ENCODE results near the gene NBPF1.
"Not testable (repeated sequence)": the region's sequence is repeated elsewhere in the genome, so short reads cannot be mapped to it uniquely, and the experiment has no call there.

Gene NBPF1

GRCh38 chr1:16605532-16606505 is 7.5 kb downstream of the NBPF1 start:
- DNase-seq (ENCODE audit: low spot score): no peak

- DNase-seq (ENCODE audit: low spot score): no peak
These were observed 8.2 kb downstream of the NBPF1 start for GRCh38 chr1:16605213-16605525.

- peak; percentile 0 for DNase-seq (ENCODE audit: low spot score)
These were observed 8.7 kb downstream of the NBPF1 start for GRCh38 chr1:16604514-16605212.

GRCh38 chr1:16603623-16604022 is 9.7 kb downstream of the NBPF1 start:
- not testable (repeated sequence) for DNase-seq (ENCODE audit: low spot score)

- not testable (repeated sequence) for DNase-seq (ENCODE audit: low spot score)
These were observed 10.9 kb downstream of the NBPF1 start for GRCh38 chr1:16602336-16603011.

- not testable (repeated sequence) for DNase-seq (ENCODE audit: low spot score)
These were observed 12.2 kb downstream of the NBPF1 start for GRCh38 chr1:16600855-16601786.

- not testable (repeated sequence) for DNase-seq (ENCODE audit: low spot score)
These were observed 14.0 kb downstream of the NBPF1 start for GRCh38 chr1:16599326-16599725.

- not testable (repeated sequence) for DNase-seq (ENCODE audit: low spot score)
These were observed 18.1 kb downstream of the NBPF1 start for GRCh38 chr1:16595216-16595615.

GRCh38 chr1:16591845-16592244 is 21.5 kb downstream of the NBPF1 start:
- not testable (repeated sequence) for DNase-seq (ENCODE audit: low spot score)

GRCh38 chr1:16588081-16588480 is 25.3 kb downstream of the NBPF1 start:
- not testable (repeated sequence) for DNase-seq (ENCODE audit: low spot score)

- not testable (repeated sequence) for DNase-seq (ENCODE audit: low spot score)
These were observed 25.7 kb downstream of the NBPF1 start for GRCh38 chr1:16587639-16588038.

GRCh38 chr1:16565324-16565723 is 48.0 kb downstream of the NBPF1 start:
- not testable (repeated sequence) for DNase-seq (ENCODE audit: low spot score)

- DNase-seq (ENCODE audit: low spot score): not testable (repeated sequence)
These were observed 52.3 kb downstream of the NBPF1 start for GRCh38 chr1:16561035-16561434.

- DNase-seq (ENCODE audit: low spot score): not testable (repeated sequence)
These were observed 52.9 kb downstream of the NBPF1 start for GRCh38 chr1:16560498-16560897.

GRCh38 chr1:16559688-16560087 is 53.7 kb downstream of the NBPF1 start:
- not testable (repeated sequence) for DNase-seq (ENCODE audit: low spot score)

- not testable (repeated sequence) for DNase-seq (ENCODE audit: low spot score)
These were observed 56.3 kb downstream of the NBPF1 start for GRCh38 chr1:16557034-16557433.

GRCh38 chr1:16553244-16553643 is 60.1 kb downstream of the NBPF1 start:
- DNase-seq (ENCODE audit: low spot score): not testable (repeated sequence)

- DNase-seq (ENCODE audit: low spot score): not testable (repeated sequence)
These were observed 63.0 kb downstream of the NBPF1 start for GRCh38 chr1:16550212-16550918.

GRCh38 chr1:16549545-16549944 is 63.8 kb downstream of the NBPF1 start:
- not testable (repeated sequence) for DNase-seq (ENCODE audit: low spot score)

GRCh38 chr1:16547502-16548241 is 65.7 kb downstream of the NBPF1 start:
- DNase-seq (ENCODE audit: low spot score): not testable (repeated sequence)

Measured in CD4-positive, alpha-beta T cell treated with Interleukin-6 at 100 ng/mL for 8 hours (primary cell).